Liver (tissue), 9 donors: ENCODE results near the gene CAPG. TPM values are rescaled to one million over a fixed set of nuclear protein-coding genes. Genes with fewer than 3 reads are reported as not detected.

Experiments
- DNase-seq: peaks from one replicate; pipeline ENCODE4 v3.0.0-alpha.2; 2017; ENCODE audit warnings: low spot score
- H3K27ac ChIP-seq, 2 donors: one replicate each; pipeline ENCODE4 v1.7.0; 2013; ENCODE audit warnings: inconsistent platforms in 2 of 2, low read length in 2 of 2, control low read depth in 1 of 2, low read depth in 1 of 2, mild to moderate bottlenecking in 1 of 2
- H3K27me3 ChIP-seq, 4 donors: one replicate each; pipeline versions ENCODE4 v1.6.1 to v1.7.0; 2013; ENCODE audit warnings: low read length in 3 of 4, inconsistent platforms in 1 of 4, mild to moderate bottlenecking in 1 of 4, moderate library complexity in 1 of 4; ENCODE audit not compliant: control insufficient read depth in 4 of 4, insufficient read depth in 4 of 4
- H3K36me3 ChIP-seq, 4 donors: one replicate each; pipeline versions ENCODE4 v1.6.1 to v1.7.0; 2013; ENCODE audit warnings: low read length in 3 of 4, mild to moderate bottlenecking in 3 of 4, low read depth in 1 of 4, moderate library complexity in 1 of 4; ENCODE audit not compliant: control insufficient read depth in 4 of 4, insufficient read depth in 3 of 4
- H3K4me1 ChIP-seq, 4 donors: one replicate each; pipeline versions ENCODE4 v1.6.1 to v1.7.0; 2013; ENCODE audit warnings: low read length in 3 of 4, mild to moderate bottlenecking in 3 of 4, moderate library complexity in 1 of 4; ENCODE audit not compliant: control insufficient read depth in 4 of 4, insufficient read depth in 4 of 4
- H3K4me3 ChIP-seq, 3 donors: one replicate each; pipeline versions ENCODE4 v1.6.1 to v1.7.0; 2013; ENCODE audit warnings: low read length in 3 of 3, control low read depth in 1 of 3, low read depth in 1 of 3, mild to moderate bottlenecking in 1 of 3
- H3K9ac ChIP-seq, 2 donors: one replicate each; pipeline ENCODE4 v1.7.0; 2013; ENCODE audit warnings: low read length in 2 of 2, mild to moderate bottlenecking in 2 of 2, moderate library complexity in 2 of 2, control low read depth in 1 of 2, low read depth in 1 of 2
- H3K9me3 ChIP-seq, 4 donors: one replicate each; pipeline versions ENCODE4 v1.6.1 to v1.7.0; 2013; ENCODE audit warnings: low read length in 3 of 4; ENCODE audit not compliant: control insufficient read depth in 4 of 4
- EGR1 ChIP-seq, 2 donors: IDR thresholded peaks; 2 replicates each; pipeline ENCODE4 v1.6.1; 2016 to 2018; ENCODE audit warnings: antibody characterized with exemption in 2 of 2, low read depth in 2 of 2
- FOXA1 ChIP-seq: IDR thresholded peaks from 2 replicates; pipeline ENCODE4 v1.6.1; 2016; ENCODE audit warnings: antibody characterized with exemption
- GABPA ChIP-seq, 2 donors: IDR thresholded peaks in 1 of 2; conservative IDR thresholded peaks in 1 of 2; 2 replicates each; pipeline ENCODE4 v1.6.1; 2016; ENCODE audit warnings: antibody characterized with exemption in 2 of 2, mild to moderate bottlenecking in 1 of 2, moderate library complexity in 1 of 2
- HNF4A ChIP-seq, 2 donors: conservative IDR thresholded peaks; 2 replicates each; pipeline ENCODE4 v1.6.1; 2016; ENCODE audit warnings: antibody characterized with exemption in 2 of 2, mild to moderate bottlenecking in 2 of 2
- HNF4G ChIP-seq: IDR thresholded peaks from 2 replicates; pipeline ENCODE4 v1.6.1; 2016; ENCODE audit warnings: antibody characterized with exemption
- JUND ChIP-seq, 2 donors: IDR thresholded peaks; 2 replicates each; pipeline ENCODE4 v1.6.1; 2016; ENCODE audit warnings: antibody characterized with exemption in 2 of 2
- NR2F2 ChIP-seq: IDR thresholded peaks from 2 replicates; pipeline ENCODE4 v1.6.1; 2016; ENCODE audit warnings: antibody characterized with exemption
- RAD21 ChIP-seq, 2 donors: IDR thresholded peaks; 2 replicates each; pipeline ENCODE4 v1.6.1; 2016; ENCODE audit warnings: antibody characterized with exemption in 2 of 2, mild to moderate bottlenecking in 2 of 2
- RXRA ChIP-seq, 2 donors: IDR thresholded peaks; 2 replicates each; pipeline ENCODE4 v1.6.1; 2017 to 2018; ENCODE audit warnings: antibody characterized with exemption in 2 of 2, mild to moderate bottlenecking in 1 of 2
- SP1 ChIP-seq: IDR thresholded peaks from 2 replicates; pipeline ENCODE4 v1.6.1; 2018; ENCODE audit warnings: antibody characterized with exemption, mild to moderate bottlenecking
- TAF1 ChIP-seq: conservative IDR thresholded peaks from 2 replicates; pipeline ENCODE4 v1.6.1; 2016; ENCODE audit warnings: antibody characterized with exemption, mild to moderate bottlenecking
- YY1 ChIP-seq: IDR thresholded peaks from 2 replicates; pipeline ENCODE4 v1.6.1; 2016; ENCODE audit warnings: antibody characterized with exemption, mild to moderate bottlenecking
- WGBS: extraction: QIAGEN DNeasy Blood & Tissue Kit; methylation state at CpG from one replicate; pipeline ENCODE4 v1.1.7; 2013; 5-methylcytosine and 5-hydroxymethylcytosine counted together
- polyA plus RNA-seq, 2 donors: library from polyadenylated mRNA; stranded (reverse) in 1 of 2; unstranded in 1 of 2; fragments of 200-250 nt in 1 of 2; fragments of >200 nt in 1 of 2; fragmentation: Nextera tagmentation in 1 of 2; extraction: Ambion mirVana in 1 of 2; gene quantifications; one replicate each; pipeline versions ENCODE4 v1.2.1 to v1.2.3, GENCODE V29; 2013 to 2015
- total RNA-seq, 2 donors: library from RNA; depleted of rRNA; stranded (reverse); fragments of >200 nt; gene quantifications; one replicate each; pipeline ENCODE4 v1.2.3, GENCODE V29; 2014
- TF ChIP-seq, protein P1 (sequence below): IDR thresholded peaks from 2 replicates; pipeline ENCODE4 v1.6.1; 2016; ENCODE audit warnings: antibody characterized with exemption, mild to moderate bottlenecking
- TF ChIP-seq, protein P2 (sequence below): IDR thresholded peaks from 2 replicates; pipeline ENCODE4 v1.6.1; 2016; ENCODE audit warnings: antibody characterized with exemption
- TF ChIP-seq, protein P3 (sequence below): IDR thresholded peaks from 2 replicates; pipeline ENCODE4 v1.6.1; 2016; ENCODE audit warnings: antibody characterized with exemption
- TF ChIP-seq, protein P4 (sequence below): fragments of 150-350 bp; IDR thresholded peaks from 2 replicates; pipeline ENCODE4 v1.5.1; 2017; ENCODE audit warnings: improper control_type of control experiment, low read depth, low read length; ENCODE audit not compliant: missing input control
- donor health status: healthy.
- donor health status: healthy.
- donor health status: healthy.
- donor health status: healthy.
- donor health status: healthy.

CAPG gene
- total and polyA plus RNA-seq, 4 donors: 2.7 to 19.3 (median 5.2) TPM

DNA sequence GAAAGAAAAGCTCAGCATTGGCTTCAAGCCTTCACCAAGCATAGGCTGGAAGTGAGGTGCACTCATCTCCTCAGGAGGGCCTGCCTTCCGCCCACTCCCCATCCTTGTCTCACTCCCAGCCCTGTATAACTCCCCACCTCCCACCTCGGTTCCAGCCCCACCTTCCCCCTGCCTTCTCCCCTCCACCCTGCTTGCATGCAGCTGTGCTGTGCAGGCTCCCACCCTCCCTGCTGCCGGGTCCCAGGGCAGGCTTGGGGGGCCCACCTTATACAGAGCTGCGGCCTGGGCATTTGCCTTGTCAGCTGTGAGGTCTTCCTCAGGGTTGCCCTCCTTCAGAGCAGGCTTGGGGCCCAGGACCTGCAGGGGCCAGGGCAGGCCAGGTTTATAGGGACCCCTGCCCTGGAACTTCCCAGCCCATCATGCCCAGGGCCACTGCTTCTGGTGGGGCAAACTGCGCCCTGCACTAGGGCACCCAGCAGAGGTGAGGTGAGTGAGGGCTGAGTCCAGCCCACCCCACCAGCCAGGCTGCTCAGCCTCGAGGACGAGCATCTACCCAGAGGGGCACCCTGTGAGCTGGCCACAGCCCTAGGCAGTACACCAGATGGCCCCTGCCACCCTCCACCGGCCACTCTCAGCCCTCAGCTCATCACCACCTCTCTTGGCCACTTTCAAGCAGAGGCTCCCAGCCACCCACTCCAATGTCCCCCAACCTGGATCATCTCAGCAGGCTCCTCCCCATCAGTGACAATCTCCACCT lies 11.6 kb downstream of the CAPG start (continued):
- no peak for TF ChIP-seq RXRA (IDR thresholded peaks at IDR 0.05)

DNA sequence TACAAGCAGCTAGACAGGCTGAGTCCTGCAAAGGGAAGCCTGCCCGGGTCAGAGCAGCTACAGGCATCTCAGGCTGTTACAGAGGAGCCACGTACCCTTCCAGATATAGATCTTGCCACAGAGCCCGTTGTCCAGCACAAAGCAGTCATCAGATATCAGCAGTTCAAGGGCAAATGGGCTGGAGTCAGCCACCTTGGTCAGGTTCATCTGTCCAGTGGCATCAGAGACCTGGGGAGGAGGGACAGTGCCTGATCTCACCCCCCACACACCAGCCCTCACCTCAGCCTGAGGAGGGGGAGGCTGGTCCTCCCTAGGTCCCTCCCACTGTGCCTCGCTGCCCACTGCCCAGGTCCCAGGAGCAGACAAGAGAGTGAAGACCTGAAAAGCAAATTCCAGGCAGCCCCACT lies 12.2 kb downstream of the CAPG start:
- Histone ChIP-seq H3K36me3 (no peaks in the 10 kb centered on the region), H3K9me3 (no peaks in the 10 kb centered on the region), H3K9ac (no peak overlapping the region), H3K4me3 (no peak overlapping the region), H3K27ac (no peak overlapping the region), H3K4me1 (peaks cover 0 to 2% (median 0%) of the 10 kb centered on the region in 4 donors), H3K27me3 (no peaks in the 10 kb centered on the region)
- WGBS: 64% methylated on average over 4 of the region's 4 CpGs
- TF ChIP-seq, protein P1, sequence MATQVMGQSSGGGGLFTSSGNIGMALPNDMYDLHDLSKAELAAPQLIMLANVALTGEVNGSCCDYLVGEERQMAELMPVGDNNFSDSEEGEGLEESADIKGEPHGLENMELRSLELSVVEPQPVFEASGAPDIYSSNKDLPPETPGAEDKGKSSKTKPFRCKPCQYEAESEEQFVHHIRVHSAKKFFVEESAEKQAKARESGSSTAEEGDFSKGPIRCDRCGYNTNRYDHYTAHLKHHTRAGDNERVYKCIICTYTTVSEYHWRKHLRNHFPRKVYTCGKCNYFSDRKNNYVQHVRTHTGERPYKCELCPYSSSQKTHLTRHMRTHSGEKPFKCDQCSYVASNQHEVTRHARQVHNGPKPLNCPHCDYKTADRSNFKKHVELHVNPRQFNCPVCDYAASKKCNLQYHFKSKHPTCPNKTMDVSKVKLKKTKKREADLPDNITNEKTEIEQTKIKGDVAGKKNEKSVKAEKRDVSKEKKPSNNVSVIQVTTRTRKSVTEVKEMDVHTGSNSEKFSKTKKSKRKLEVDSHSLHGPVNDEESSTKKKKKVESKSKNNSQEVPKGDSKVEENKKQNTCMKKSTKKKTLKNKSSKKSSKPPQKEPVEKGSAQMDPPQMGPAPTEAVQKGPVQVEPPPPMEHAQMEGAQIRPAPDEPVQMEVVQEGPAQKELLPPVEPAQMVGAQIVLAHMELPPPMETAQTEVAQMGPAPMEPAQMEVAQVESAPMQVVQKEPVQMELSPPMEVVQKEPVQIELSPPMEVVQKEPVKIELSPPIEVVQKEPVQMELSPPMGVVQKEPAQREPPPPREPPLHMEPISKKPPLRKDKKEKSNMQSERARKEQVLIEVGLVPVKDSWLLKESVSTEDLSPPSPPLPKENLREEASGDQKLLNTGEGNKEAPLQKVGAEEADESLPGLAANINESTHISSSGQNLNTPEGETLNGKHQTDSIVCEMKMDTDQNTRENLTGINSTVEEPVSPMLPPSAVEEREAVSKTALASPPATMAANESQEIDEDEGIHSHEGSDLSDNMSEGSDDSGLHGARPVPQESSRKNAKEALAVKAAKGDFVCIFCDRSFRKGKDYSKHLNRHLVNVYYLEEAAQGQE: no peak
- no peak for TF ChIP-seq RXRA (IDR thresholded peaks at IDR 0.05)
- no peak for DNase-seq

DNA sequence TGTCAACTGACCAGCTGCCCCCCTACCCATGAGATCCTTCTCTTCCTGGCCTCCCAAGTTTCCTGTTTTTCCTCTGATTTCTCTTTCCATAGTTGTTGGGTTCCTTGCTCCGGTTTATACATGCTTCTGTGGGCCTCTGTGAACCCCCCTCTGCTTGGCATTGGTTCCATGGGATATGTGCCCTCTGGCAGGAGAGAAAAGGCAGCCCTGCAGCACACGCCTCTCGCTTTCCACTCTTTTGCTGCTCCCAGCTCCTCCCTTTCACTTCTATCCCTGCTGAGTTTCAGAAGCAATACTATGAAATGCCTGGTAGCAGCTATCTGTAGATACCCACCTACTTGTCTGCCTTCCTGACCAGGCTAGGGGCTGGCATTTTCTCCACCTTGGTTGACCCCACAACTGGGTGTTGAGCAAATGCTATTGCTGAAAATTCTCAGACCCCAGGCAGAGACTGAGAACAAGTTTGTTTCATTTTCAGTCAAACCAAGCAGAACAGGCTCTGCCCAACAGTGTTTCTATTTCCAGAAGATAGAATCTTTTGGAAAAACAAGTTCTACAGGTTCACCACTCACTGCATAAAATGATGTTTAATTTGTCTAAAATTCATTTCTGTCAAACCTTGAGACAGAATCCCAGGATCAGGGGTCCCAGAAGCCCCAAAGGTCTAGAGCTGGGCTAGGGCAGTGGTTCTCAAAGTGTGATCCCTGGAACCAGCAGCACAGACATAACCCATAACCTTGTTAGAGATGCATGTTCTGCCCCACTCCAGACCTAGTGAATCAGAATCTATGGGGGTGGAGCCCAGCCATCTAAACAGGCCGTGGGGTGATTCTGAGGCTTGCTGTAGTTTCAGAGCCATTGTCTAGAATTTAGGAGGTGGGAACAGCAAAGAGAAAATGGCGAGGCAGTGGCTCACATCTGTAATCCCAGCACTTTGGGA lies 13.4 kb downstream of the CAPG start:
- no peaks in the 10 kb centered on the region for H3K36me3 ChIP-seq
- no peaks in the 10 kb centered on the region for H3K9me3 ChIP-seq
- DNase-seq: no peak
- H3K27ac ChIP-seq: no peak overlapping the region
- H3K9ac ChIP-seq: no peak overlapping the region
- WGBS: 84% methylated on average over 5 of the region's 5 CpGs
- no peak overlapping the region for H3K4me3 ChIP-seq
- peaks cover 0 to 2% (median 0%) of the 10 kb centered on the region in 4 donors for H3K4me1 ChIP-seq
- H3K27me3 ChIP-seq: no peaks in the 10 kb centered on the region
- TF ChIP-seq GABPA (IDR thresholded peaks at IDR 0.05 in 1 of 2, conservative IDR thresholded peaks at IDR 0.05 in 1 of 2) (no peak), EGR1 (IDR thresholded peaks at IDR 0.05; ENCODE audit: low read depth in 2 of 2) (no peak), SP1 (no peak), HNF4G (no peak), RXRA (IDR thresholded peaks at IDR 0.05) (no peak), JUND (IDR thresholded peaks at IDR 0.05) (no peak), FOXA1 (no peak), RAD21 (IDR thresholded peaks at IDR 0.05) (no peak), TAF1 (no peak), HNF4A (conservative IDR thresholded peaks at IDR 0.05) (no peak), YY1 (no peak), NR2F2 (no peak)
- TF ChIP-seq, protein P2, sequence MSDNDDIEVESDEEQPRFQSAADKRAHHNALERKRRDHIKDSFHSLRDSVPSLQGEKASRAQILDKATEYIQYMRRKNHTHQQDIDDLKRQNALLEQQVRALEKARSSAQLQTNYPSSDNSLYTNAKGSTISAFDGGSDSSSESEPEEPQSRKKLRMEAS: no peak
- TF ChIP-seq, protein P3, sequence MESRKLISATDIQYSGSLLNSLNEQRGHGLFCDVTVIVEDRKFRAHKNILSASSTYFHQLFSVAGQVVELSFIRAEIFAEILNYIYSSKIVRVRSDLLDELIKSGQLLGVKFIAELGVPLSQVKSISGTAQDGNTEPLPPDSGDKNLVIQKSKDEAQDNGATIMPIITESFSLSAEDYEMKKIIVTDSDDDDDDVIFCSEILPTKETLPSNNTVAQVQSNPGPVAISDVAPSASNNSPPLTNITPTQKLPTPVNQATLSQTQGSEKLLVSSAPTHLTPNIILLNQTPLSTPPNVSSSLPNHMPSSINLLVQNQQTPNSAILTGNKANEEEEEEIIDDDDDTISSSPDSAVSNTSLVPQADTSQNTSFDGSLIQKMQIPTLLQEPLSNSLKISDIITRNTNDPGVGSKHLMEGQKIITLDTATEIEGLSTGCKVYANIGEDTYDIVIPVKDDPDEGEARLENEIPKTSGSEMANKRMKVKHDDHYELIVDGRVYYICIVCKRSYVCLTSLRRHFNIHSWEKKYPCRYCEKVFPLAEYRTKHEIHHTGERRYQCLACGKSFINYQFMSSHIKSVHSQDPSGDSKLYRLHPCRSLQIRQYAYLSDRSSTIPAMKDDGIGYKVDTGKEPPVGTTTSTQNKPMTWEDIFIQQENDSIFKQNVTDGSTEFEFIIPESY: no peak
- TF ChIP-seq, protein P4, sequence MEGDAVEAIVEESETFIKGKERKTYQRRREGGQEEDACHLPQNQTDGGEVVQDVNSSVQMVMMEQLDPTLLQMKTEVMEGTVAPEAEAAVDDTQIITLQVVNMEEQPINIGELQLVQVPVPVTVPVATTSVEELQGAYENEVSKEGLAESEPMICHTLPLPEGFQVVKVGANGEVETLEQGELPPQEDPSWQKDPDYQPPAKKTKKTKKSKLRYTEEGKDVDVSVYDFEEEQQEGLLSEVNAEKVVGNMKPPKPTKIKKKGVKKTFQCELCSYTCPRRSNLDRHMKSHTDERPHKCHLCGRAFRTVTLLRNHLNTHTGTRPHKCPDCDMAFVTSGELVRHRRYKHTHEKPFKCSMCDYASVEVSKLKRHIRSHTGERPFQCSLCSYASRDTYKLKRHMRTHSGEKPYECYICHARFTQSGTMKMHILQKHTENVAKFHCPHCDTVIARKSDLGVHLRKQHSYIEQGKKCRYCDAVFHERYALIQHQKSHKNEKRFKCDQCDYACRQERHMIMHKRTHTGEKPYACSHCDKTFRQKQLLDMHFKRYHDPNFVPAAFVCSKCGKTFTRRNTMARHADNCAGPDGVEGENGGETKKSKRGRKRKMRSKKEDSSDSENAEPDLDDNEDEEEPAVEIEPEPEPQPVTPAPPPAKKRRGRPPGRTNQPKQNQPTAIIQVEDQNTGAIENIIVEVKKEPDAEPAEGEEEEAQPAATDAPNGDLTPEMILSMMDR: no peak
- TF ChIP-seq, protein P1: no peak
